ENCODE data around the gene LIN28B. TPM values are rescaled to one million over a fixed set of nuclear protein-coding genes. Genes with fewer than 3 reads are reported as not detected.

Gene LIN28B
- total and polyA plus RNA-seq, 7 experiments from 2014 or later, result not detected

GRCh38 chr6:105022416-105022815 lies 65.5 kb downstream of the LIN28B start:
- intact Hi-C loops (cut with micrococcal nuclease), result no loop called here
- H3K27me3 Mint-ChIP-seq, result peaks cover 15 to 34% (median 24%) of the 10 kb centered on the region in 5 donors
- no peaks in the 10 kb centered on the region for H3K9me3 ChIP-seq (ENCODE audit: control insufficient read depth in 2 of 3, low read length in 3 of 3)
- no peak overlapping the region for H3K27ac ChIP-seq (ENCODE audit: low read depth, low read length)
- peaks cover 0 to 3% (median 0%) of the 10 kb centered on the region in 11 donors for H3K9me3 Mint-ChIP-seq
- peaks cover 0 to 3% (median 0%) of the 10 kb centered on the region in 5 donors for H3K36me3 Mint-ChIP-seq
- DNase-seq, result no peak
- no peaks in the 10 kb centered on the region for H3K36me3 ChIP-seq (ENCODE audit: control insufficient read depth in 2 of 3, insufficient read depth in 3 of 3, low read length in 3 of 3)
- H3K27me3 ChIP-seq (ENCODE audit: control insufficient read depth in 2 of 2, insufficient read depth in 2 of 2, low read length in 2 of 2), result no peaks in the 10 kb centered on the region
- H3K27ac Mint-ChIP-seq, result no peak overlapping the region
- no peaks in the 10 kb centered on the region for H3K4me1 ChIP-seq (ENCODE audit: control insufficient read depth in 2 of 2, insufficient read depth in 2 of 2, low read length in 2 of 2)
- peaks cover 0 to 1% (median 0%) of the 10 kb centered on the region in 7 donors for H3K4me1 Mint-ChIP-seq
- CTCF ChIA-PET, result no interaction called here
- H3K4me3 ChIP-seq (ENCODE audit: low read length), result no peak overlapping the region
- H3K4me3 Mint-ChIP-seq, result no peak overlapping the region
- POLR2A ChIA-PET, result no interaction called here
- no peak for ATAC-seq

- POLR2A ChIA-PET, result no interaction called here
- ATAC-seq (no peak), DNase-seq (no peak)
Measured at GRCh38 chr6:105024803-105025202, 67.9 kb downstream of the LIN28B start.

GRCh38 chr6:105028898-105029297 lies 72.0 kb downstream of the LIN28B start:
- intact Hi-C loops (cut with micrococcal nuclease), result no loop called here
- POLR2A ChIA-PET, result no interaction called here
- H3K9me3 ChIP-seq (ENCODE audit: control insufficient read depth in 2 of 3, low read length in 3 of 3), result no peaks in the 10 kb centered on the region
- DNase-seq, result no peak
- H3K4me1 ChIP-seq (ENCODE audit: control insufficient read depth in 2 of 2, insufficient read depth in 2 of 2, low read length in 2 of 2), result no peaks in the 10 kb centered on the region
- H3K36me3 ChIP-seq (ENCODE audit: control insufficient read depth in 2 of 3, insufficient read depth in 3 of 3, low read length in 3 of 3), result no peaks in the 10 kb centered on the region
- Mint-ChIP-seq H3K4me1 (no peaks in the 10 kb centered on the region), H3K27me3 (peaks cover 0 to 14% (median 6%) of the 10 kb centered on the region in 5 donors), H3K27ac (no peak overlapping the region), H3K4me3 (no peak overlapping the region), H3K36me3 (no peaks in the 10 kb centered on the region), H3K9me3 (no peaks in the 10 kb centered on the region)
- no peaks in the 10 kb centered on the region for H3K27me3 ChIP-seq (ENCODE audit: control insufficient read depth in 2 of 2, insufficient read depth in 2 of 2, low read length in 2 of 2)
- CTCF ChIA-PET, result no interaction called here
- H3K27ac ChIP-seq (ENCODE audit: low read depth, low read length), result no peak overlapping the region
- no peak for ATAC-seq
- no peak overlapping the region for H3K4me3 ChIP-seq (ENCODE audit: low read length)

More at GRCh38 chr6:105024803-105025202, 67.9 kb downstream of the LIN28B start:
- Histone ChIP-seq H3K27me3 (ENCODE audit: control insufficient read depth in 2 of 2, insufficient read depth in 2 of 2, low read length in 2 of 2) (no peaks in the 10 kb centered on the region), H3K27ac (ENCODE audit: low read depth, low read length) (no peak overlapping the region), H3K4me1 (ENCODE audit: control insufficient read depth in 2 of 2, insufficient read depth in 2 of 2, low read length in 2 of 2) (no peaks in the 10 kb centered on the region), H3K36me3 (ENCODE audit: control insufficient read depth in 2 of 3, insufficient read depth in 3 of 3, low read length in 3 of 3) (no peaks in the 10 kb centered on the region), H3K9me3 (ENCODE audit: control insufficient read depth in 2 of 3, low read length in 3 of 3) (no peaks in the 10 kb centered on the region), H3K4me3 (ENCODE audit: low read length) (no peak overlapping the region)
- Mint-ChIP-seq H3K4me3 (no peak overlapping the region), H3K9me3 (peaks cover 0 to 3% (median 0%) of the 10 kb centered on the region in 11 donors), H3K36me3 (peaks cover 0 to 3% (median 0%) of the 10 kb centered on the region in 5 donors), H3K27me3 (peaks cover 15 to 29% (median 20%) of the 10 kb centered on the region in 5 donors), H3K27ac (no peak overlapping the region), H3K4me1 (no peaks in the 10 kb centered on the region)
- intact Hi-C loops (cut with micrococcal nuclease), result no loop called here
- CTCF ChIA-PET, result no interaction called here

GRCh38 chr6:105029581-105029980 lies 72.7 kb downstream of the LIN28B start:
- intact Hi-C loops (cut with micrococcal nuclease), result no loop called here
- Histone ChIP-seq H3K27me3 (ENCODE audit: control insufficient read depth in 2 of 2, insufficient read depth in 2 of 2, low read length in 2 of 2) (no peaks in the 10 kb centered on the region), H3K4me3 (ENCODE audit: low read length) (no peak overlapping the region), H3K36me3 (ENCODE audit: control insufficient read depth in 2 of 3, insufficient read depth in 3 of 3, low read length in 3 of 3) (no peaks in the 10 kb centered on the region), H3K9me3 (ENCODE audit: control insufficient read depth in 2 of 3, low read length in 3 of 3) (no peaks in the 10 kb centered on the region), H3K4me1 (ENCODE audit: control insufficient read depth in 2 of 2, insufficient read depth in 2 of 2, low read length in 2 of 2) (no peaks in the 10 kb centered on the region), H3K27ac (ENCODE audit: low read depth, low read length) (no peak overlapping the region)
- POLR2A ChIA-PET, result no interaction called here
- CTCF ChIA-PET, result no interaction called here
- DNase-seq (no peak), ATAC-seq (no peak)
- no peaks in the 10 kb centered on the region for H3K9me3 Mint-ChIP-seq
- H3K27ac Mint-ChIP-seq, result no peak overlapping the region
- H3K4me3 Mint-ChIP-seq, result no peak overlapping the region
- H3K4me1 Mint-ChIP-seq, result no peaks in the 10 kb centered on the region
- H3K36me3 Mint-ChIP-seq, result no peaks in the 10 kb centered on the region
- peaks cover 0 to 13% (median 6%) of the 10 kb centered on the region in 5 donors for H3K27me3 Mint-ChIP-seq

- ChIA-PET CTCF (no interaction called here), POLR2A (no interaction called here)
- Mint-ChIP-seq H3K27ac (no peak overlapping the region), H3K4me3 (no peak overlapping the region), H3K9me3 (no peaks in the 10 kb centered on the region), H3K4me1 (no peaks in the 10 kb centered on the region), H3K36me3 (no peaks in the 10 kb centered on the region), H3K27me3 (peaks cover 11 to 28% (median 18%) of the 10 kb centered on the region in 5 donors)
- no peak overlapping the region for H3K4me3 ChIP-seq (ENCODE audit: low read length)
- intact Hi-C loops (cut with micrococcal nuclease), result no loop called here
- no peaks in the 10 kb centered on the region for H3K36me3 ChIP-seq (ENCODE audit: control insufficient read depth in 2 of 3, insufficient read depth in 3 of 3, low read length in 3 of 3)
- no peaks in the 10 kb centered on the region for H3K4me1 ChIP-seq (ENCODE audit: control insufficient read depth in 2 of 2, insufficient read depth in 2 of 2, low read length in 2 of 2)
- DNase-seq (no peak), ATAC-seq (no peak)
- H3K27ac ChIP-seq (ENCODE audit: low read depth, low read length), result no peak overlapping the region
- no peaks in the 10 kb centered on the region for H3K27me3 ChIP-seq (ENCODE audit: control insufficient read depth in 2 of 2, insufficient read depth in 2 of 2, low read length in 2 of 2)
- H3K9me3 ChIP-seq (ENCODE audit: control insufficient read depth in 2 of 3, low read length in 3 of 3), result no peaks in the 10 kb centered on the region
Measured at GRCh38 chr6:105034470-105034869, 77.6 kb downstream of the LIN28B start.

- Histone ChIP-seq H3K9me3 (ENCODE audit: control insufficient read depth in 2 of 3, low read length in 3 of 3) (no peaks in the 10 kb centered on the region), H3K27me3 (ENCODE audit: control insufficient read depth in 2 of 2, insufficient read depth in 2 of 2, low read length in 2 of 2) (no peaks in the 10 kb centered on the region), H3K4me3 (ENCODE audit: low read length) (no peak overlapping the region), H3K36me3 (ENCODE audit: control insufficient read depth in 2 of 3, insufficient read depth in 3 of 3, low read length in 3 of 3) (no peaks in the 10 kb centered on the region), H3K27ac (ENCODE audit: low read depth, low read length) (no peak overlapping the region), H3K4me1 (ENCODE audit: control insufficient read depth in 2 of 2, insufficient read depth in 2 of 2, low read length in 2 of 2) (no peaks in the 10 kb centered on the region)
- ATAC-seq (no peak), DNase-seq (no peak)
- Mint-ChIP-seq H3K4me3 (no peak overlapping the region), H3K9me3 (no peaks in the 10 kb centered on the region), H3K27me3 (peaks cover 11 to 29% (median 18%) of the 10 kb centered on the region in 5 donors), H3K36me3 (no peaks in the 10 kb centered on the region), H3K4me1 (no peaks in the 10 kb centered on the region), H3K27ac (no peak overlapping the region)
- ChIA-PET CTCF (no interaction called here), POLR2A (no interaction called here)
- intact Hi-C loops (cut with micrococcal nuclease), result no loop called here
Measured at GRCh38 chr6:105035299-105035698, 78.4 kb downstream of the LIN28B start.

- no peak overlapping the region for H3K27ac Mint-ChIP-seq
- no peaks in the 10 kb centered on the region for H3K9me3 Mint-ChIP-seq
- intact Hi-C loops (cut with micrococcal nuclease), result no loop called here
- CTCF ChIA-PET, result no interaction called here
- H3K27me3 ChIP-seq (ENCODE audit: control insufficient read depth in 2 of 2, insufficient read depth in 2 of 2, low read length in 2 of 2), result no peaks in the 10 kb centered on the region
- H3K27ac ChIP-seq (ENCODE audit: low read depth, low read length), result no peak overlapping the region
- H3K4me1 Mint-ChIP-seq, result no peaks in the 10 kb centered on the region
- H3K4me3 Mint-ChIP-seq, result no peak overlapping the region
- DNase-seq (no peak), ATAC-seq (no peak)
- POLR2A ChIA-PET, result no interaction called here
- no peak overlapping the region for H3K4me3 ChIP-seq (ENCODE audit: low read length)
- H3K27me3 Mint-ChIP-seq, result peaks cover 14 to 34% (median 20%) of the 10 kb centered on the region in 5 donors
- no peaks in the 10 kb centered on the region for H3K9me3 ChIP-seq (ENCODE audit: control insufficient read depth in 2 of 3, low read length in 3 of 3)
- no peaks in the 10 kb centered on the region for H3K36me3 ChIP-seq (ENCODE audit: control insufficient read depth in 2 of 3, insufficient read depth in 3 of 3, low read length in 3 of 3)
- no peaks in the 10 kb centered on the region for H3K4me1 ChIP-seq (ENCODE audit: control insufficient read depth in 2 of 2, insufficient read depth in 2 of 2, low read length in 2 of 2)
- H3K36me3 Mint-ChIP-seq, result no peaks in the 10 kb centered on the region
Measured at GRCh38 chr6:105036351-105036750, 79.4 kb downstream of the LIN28B start.
